RWPE1 (cell line): ENCODE measurements around the gene CACNA1S.

Source experiments
- CTCF ChIA-PET: fragments of 350-600 bp; sonication (Branson Sonifier 250); formaldehyde crosslinking; extraction: SDS; loops from one replicate; lab custom pipeline; 2021; lab: Yijun Ruan, JAX
- POLR2A ChIA-PET: fragments of 400-600 bp; formaldehyde crosslinking; extraction: SDS; loops from one replicate; lab custom pipeline; 2020; ENCODE audit warnings: antibody characterized with exemption; ENCODE audit not compliant: low non-redundant PET; lab: Yijun Ruan, JAX
- DNase-seq: peaks from one replicate; pipeline ENCODE4 v3.0.0; 2012; ENCODE audit warnings: low spot score
- H3K27ac ChIP-seq: fragments of 450-650 bp; 2 replicates; pipeline ENCODE4 v1.5.1; 2017
- TF ChIP-seq, protein P1 (sequence below): fragments of 450-650 bp; conservative IDR thresholded peaks from 2 replicates; pipeline ENCODE4 v1.5.1; 2017; ENCODE audit warnings: low read depth, mild to moderate bottlenecking

CACNA1S gene

DNA sequence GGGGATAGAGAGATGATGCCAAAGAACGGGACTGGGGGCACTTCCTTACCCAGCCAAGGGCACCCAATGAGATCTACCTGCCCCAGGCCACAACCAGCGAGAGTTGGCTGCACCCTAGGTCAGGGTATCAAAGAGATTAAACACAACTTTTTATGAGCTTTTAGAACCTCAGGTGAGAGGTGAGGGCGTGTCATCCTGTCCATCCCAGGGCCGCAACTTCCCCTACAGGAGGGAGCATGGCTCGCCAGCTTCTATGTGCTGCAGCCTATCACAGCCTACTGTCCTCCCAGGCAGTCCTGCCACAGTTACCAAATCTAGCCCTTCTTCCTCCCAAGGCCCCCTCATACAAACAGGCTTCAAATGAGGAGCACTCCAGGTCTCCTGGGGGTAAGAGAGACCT, 29.2 kb upstream of the CACNA1S start:
- ChIA-PET POLR2A (interaction anchor here (0.5 kb wide), 1 partner anchor 558 kb away, joined by 4 read pairs; no protein-coding TSS in a partner anchor), CTCF (interaction anchor here (0.6 kb wide), 1 partner anchor 44 kb away, joined by 4 read pairs; no protein-coding TSS in a partner anchor)
- TF ChIP-seq, protein P1, sequence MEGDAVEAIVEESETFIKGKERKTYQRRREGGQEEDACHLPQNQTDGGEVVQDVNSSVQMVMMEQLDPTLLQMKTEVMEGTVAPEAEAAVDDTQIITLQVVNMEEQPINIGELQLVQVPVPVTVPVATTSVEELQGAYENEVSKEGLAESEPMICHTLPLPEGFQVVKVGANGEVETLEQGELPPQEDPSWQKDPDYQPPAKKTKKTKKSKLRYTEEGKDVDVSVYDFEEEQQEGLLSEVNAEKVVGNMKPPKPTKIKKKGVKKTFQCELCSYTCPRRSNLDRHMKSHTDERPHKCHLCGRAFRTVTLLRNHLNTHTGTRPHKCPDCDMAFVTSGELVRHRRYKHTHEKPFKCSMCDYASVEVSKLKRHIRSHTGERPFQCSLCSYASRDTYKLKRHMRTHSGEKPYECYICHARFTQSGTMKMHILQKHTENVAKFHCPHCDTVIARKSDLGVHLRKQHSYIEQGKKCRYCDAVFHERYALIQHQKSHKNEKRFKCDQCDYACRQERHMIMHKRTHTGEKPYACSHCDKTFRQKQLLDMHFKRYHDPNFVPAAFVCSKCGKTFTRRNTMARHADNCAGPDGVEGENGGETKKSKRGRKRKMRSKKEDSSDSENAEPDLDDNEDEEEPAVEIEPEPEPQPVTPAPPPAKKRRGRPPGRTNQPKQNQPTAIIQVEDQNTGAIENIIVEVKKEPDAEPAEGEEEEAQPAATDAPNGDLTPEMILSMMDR: no peak

DNA sequence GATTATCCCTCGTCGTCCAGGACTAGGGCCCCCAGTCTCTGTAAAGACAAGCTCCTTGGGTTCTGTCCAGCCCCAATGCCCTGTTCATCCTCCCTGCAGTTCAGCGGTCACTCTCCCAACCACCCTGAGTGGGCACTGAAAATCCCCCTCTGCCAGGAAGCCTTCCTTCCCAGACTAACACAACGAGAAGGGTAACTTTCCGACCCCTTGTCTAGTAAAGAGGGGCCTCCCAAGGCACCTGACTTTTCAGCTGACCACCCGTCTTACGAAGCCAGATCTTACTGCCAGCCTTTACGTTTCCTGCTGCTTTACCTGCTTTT, 28.7 kb upstream of the CACNA1S start:
- POLR2A ChIA-PET: interaction anchor here (0.5 kb wide), 1 partner anchor 557 kb away, joined by 4 read pairs; no protein-coding TSS in a partner anchor
- no peak for DNase-seq

More for the DNA sequence above, 29.2 kb upstream of the CACNA1S start:
- no peak overlapping the region for H3K27ac ChIP-seq
- no peak for DNase-seq

DNA sequence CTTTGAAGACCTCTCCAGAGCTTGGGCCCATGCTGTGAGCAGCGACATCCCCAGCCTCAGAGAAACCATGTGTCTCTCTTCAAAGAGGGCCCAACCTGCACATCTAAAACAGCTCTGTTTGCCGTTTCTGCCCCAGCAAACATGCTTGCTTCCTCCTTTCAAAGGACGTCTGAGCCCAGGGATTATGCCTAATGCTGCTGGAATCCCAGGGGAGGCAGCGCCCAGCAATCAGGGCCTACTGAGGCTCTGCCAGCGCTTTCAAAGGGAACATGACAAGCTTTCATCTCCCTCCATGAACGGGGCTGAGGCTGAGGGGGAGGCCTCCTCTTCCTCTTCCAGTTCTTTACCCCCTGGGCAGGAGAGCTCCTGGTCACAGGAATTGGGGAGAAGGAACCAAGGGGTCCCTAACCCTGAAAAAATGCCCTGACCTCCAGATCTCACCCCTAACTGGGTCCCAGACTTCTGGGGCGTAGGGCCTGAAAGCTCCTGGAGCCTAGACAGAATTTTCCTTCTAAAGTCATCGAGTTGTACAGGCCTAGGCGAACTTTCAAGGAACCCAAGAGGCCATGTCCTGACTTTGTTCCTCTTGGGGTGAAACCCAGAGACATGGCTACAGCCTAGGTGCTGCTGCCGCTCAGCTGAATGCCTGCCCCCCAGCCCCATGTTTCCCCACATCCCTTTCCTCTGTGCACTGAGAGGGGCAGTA, 28.2 kb upstream of the CACNA1S start:
- DNase-seq: no peak
- CTCF ChIA-PET: interaction anchor here (0.6 to 3.9 kb wide), 3 partner anchors 10 to 407 kb away, joined by 3 to 24 read pairs (median 3); no protein-coding TSS in a partner anchor
- POLR2A ChIA-PET: no interaction called here
- TF ChIP-seq, protein P1: no peak
- no peak overlapping the region for H3K27ac ChIP-seq

More for the DNA sequence above, 28.7 kb upstream of the CACNA1S start:
- TF ChIP-seq, protein P1: no peak
- no peak overlapping the region for H3K27ac ChIP-seq
- CTCF ChIA-PET: no interaction called here

DNA sequence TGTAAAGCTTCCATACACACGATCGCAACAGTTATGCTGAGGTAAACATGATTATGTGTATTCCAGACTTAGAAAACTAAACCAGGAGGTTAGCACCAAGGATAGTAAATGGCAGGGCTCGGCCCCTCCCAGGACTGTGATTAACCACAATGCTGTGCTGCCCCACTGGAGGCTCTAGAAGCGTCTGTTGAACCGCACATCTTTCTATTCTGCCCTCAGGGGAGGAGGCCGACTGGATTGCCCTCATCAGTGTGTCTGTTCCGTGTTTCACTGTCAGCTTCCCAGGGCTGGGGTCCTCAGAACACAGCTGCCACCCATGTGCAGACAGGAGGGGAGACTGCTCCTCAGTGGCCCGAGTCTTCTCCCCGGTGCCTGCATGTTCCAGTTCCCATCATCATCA, 27.5 kb upstream of the CACNA1S start:
- TF ChIP-seq, protein P1: no peak
- CTCF ChIA-PET: interaction anchor here (0.6 to 3.9 kb wide), 3 partner anchors 10 to 407 kb away, joined by 3 to 24 read pairs (median 3); no protein-coding TSS in a partner anchor
- no peak for DNase-seq
- POLR2A ChIA-PET: no interaction called here
- no peak overlapping the region for H3K27ac ChIP-seq

DNA sequence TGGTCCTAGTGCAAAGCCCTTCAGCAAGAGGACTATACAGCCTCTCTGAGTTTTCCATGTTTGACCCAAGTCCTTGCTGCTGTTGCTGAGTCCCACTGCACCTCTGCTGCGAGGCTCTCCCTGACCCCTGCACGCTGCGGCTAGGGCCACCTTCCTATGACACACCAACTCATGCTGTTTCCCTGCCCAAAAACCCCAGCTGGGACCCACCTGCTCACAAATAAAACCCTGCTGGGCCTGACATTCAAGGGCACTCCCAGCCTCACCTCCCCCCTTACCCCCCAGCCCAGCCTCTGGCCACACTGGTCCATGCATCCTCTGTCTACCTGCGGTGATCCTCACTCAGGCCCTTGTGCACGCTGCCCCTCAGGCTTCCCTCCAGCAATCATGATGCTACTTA, 27.1 kb upstream of the CACNA1S start:
- CTCF ChIA-PET: interaction anchor here (3.9 kb wide), 1 partner anchor 11 kb away, joined by 24 read pairs; no protein-coding TSS in a partner anchor
- DNase-seq: no peak
- POLR2A ChIA-PET: no interaction called here
- TF ChIP-seq, protein P1: no peak
- no peak overlapping the region for H3K27ac ChIP-seq

DNA sequence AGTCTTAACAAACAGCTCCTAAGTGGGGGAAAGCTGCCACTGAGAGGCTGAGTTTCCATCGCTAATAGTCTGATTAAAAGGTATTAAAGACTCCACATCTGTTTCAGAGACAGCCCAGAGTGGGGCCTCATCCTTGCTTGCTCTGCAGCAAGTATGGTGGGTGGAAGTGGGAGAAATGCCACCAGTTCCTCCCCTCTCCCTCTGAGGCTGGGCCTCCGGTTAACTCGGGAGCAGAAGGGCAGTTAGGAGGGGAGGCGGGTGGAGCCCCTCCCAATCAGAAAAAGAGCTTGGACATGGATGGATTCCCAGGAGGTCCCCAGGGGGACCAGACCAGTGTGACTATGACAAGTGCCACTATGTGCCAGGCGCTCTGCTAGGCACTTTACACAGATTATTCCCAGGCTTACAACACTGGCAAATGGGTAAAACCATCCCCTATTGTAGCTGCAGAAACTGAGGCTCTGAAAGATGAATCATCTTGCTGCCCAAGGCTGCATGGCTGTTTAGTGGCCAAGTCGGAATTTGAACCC, 26.1 kb upstream of the CACNA1S start:
- CTCF ChIA-PET: interaction anchor here (0.8 to 3.9 kb wide), 8 partner anchors 11 to 221 kb away, joined by 3 to 24 read pairs (median 4); partner anchors contain the start of gene ASCL5
- POLR2A ChIA-PET: interaction anchor here (1.0 kb wide), 1 partner anchor 20 kb away, joined by 3 read pairs; no protein-coding TSS in a partner anchor

More for the DNA sequence above, 26.1 kb upstream of the CACNA1S start:
- H3K27ac ChIP-seq: peak overlapping the region; percentile 69
- TF ChIP-seq, protein P1: no peak
- no peak for DNase-seq
